Mucosa of rectum (tissue), 2 donors: ENCODE results near the gene EML6.

Experiments
- H3K27ac ChIP-seq, 2 donors: one replicate each; pipeline ENCODE4 v1.7.0; 2013; ENCODE audit warnings: inconsistent platforms in 2 of 2, low read depth in 2 of 2, low read length in 2 of 2
- H3K27me3 ChIP-seq, 2 donors: one replicate each; pipeline ENCODE4 v1.7.0; 2013; ENCODE audit warnings: low read length in 2 of 2; ENCODE audit not compliant: control insufficient read depth in 2 of 2, insufficient read depth in 2 of 2
- H3K36me3 ChIP-seq, 2 donors: one replicate each; pipeline ENCODE4 v1.7.0; 2013; ENCODE audit warnings: low read length in 2 of 2; ENCODE audit not compliant: control insufficient read depth in 2 of 2, insufficient read depth in 2 of 2
- H3K4me1 ChIP-seq, 2 donors: one replicate each; pipeline ENCODE4 v1.7.0; 2013; ENCODE audit warnings: low read length in 2 of 2, mild to moderate bottlenecking in 1 of 2; ENCODE audit not compliant: control insufficient read depth in 2 of 2, insufficient read depth in 2 of 2
- H3K4me3 ChIP-seq, 2 donors: one replicate each; pipeline ENCODE4 v1.7.0; 2013; ENCODE audit warnings: low read length in 2 of 2
- H3K9ac ChIP-seq, 2 donors: one replicate each; pipeline ENCODE4 v1.7.0; 2013; ENCODE audit warnings: low read length in 2 of 2, low read depth in 1 of 2, mild to moderate bottlenecking in 1 of 2
- H3K9me3 ChIP-seq, 2 donors: one replicate each; pipeline ENCODE4 v1.7.0; 2013; ENCODE audit warnings: low read length in 2 of 2; ENCODE audit not compliant: control insufficient read depth in 2 of 2
- donor health status: healthy.
- donor health status: Normal muscosa, but diverticular disease.

The EML6 gene

GRCh38 chr2:54881759-54882158 is 158.3 kb downstream of the EML6 start:
- no peak overlapping the region for H3K27ac ChIP-seq
- H3K4me3 ChIP-seq = no peak overlapping the region
- peaks cover 0 to 6% of the 10 kb centered on the region in 2 donors for H3K4me1 ChIP-seq
- H3K9ac ChIP-seq = no peak overlapping the region
- no peaks in the 10 kb centered on the region for H3K9me3 ChIP-seq
- H3K36me3 ChIP-seq = no peaks in the 10 kb centered on the region
- no peaks in the 10 kb centered on the region for H3K27me3 ChIP-seq

- no peaks in the 10 kb centered on the region for H3K27me3 ChIP-seq
- no peak overlapping the region for H3K4me3 ChIP-seq
- H3K36me3 ChIP-seq = no peaks in the 10 kb centered on the region
- H3K9me3 ChIP-seq = no peaks in the 10 kb centered on the region
- H3K27ac ChIP-seq = no peak overlapping the region
- H3K9ac ChIP-seq = no peak overlapping the region
- H3K4me1 ChIP-seq = no peaks in the 10 kb centered on the region
Observed at GRCh38 chr2:54885891-54886290, 162.4 kb downstream of the EML6 start.

- no peaks in the 10 kb centered on the region for H3K4me1 ChIP-seq
- no peaks in the 10 kb centered on the region for H3K9me3 ChIP-seq
- no peaks in the 10 kb centered on the region for H3K27me3 ChIP-seq
- no peaks in the 10 kb centered on the region for H3K36me3 ChIP-seq
- H3K4me3 ChIP-seq = no peak overlapping the region
- no peak overlapping the region for H3K9ac ChIP-seq
- no peak overlapping the region for H3K27ac ChIP-seq
Observed at GRCh38 chr2:54887850-54888545, 164.5 kb downstream of the EML6 start.

- H3K4me1 ChIP-seq = no peaks in the 10 kb centered on the region
- no peak overlapping the region for H3K4me3 ChIP-seq
- no peaks in the 10 kb centered on the region for H3K36me3 ChIP-seq
- H3K27ac ChIP-seq = no peak overlapping the region
- H3K9me3 ChIP-seq = no peaks in the 10 kb centered on the region
- H3K9ac ChIP-seq = no peak overlapping the region
- H3K27me3 ChIP-seq = no peaks in the 10 kb centered on the region
Observed at GRCh38 chr2:54889053-54889452, 165.6 kb downstream of the EML6 start.

GRCh38 chr2:54891909-54892308 is 168.4 kb downstream of the EML6 start:
- no peaks in the 10 kb centered on the region for H3K27me3 ChIP-seq

GRCh38 chr2:54894467-54894866 is 171.0 kb downstream of the EML6 start:
- no peaks in the 10 kb centered on the region for H3K27me3 ChIP-seq
- no peak overlapping the region for H3K9ac ChIP-seq
- H3K27ac ChIP-seq = no peak overlapping the region
- H3K9me3 ChIP-seq = no peaks in the 10 kb centered on the region
- H3K4me1 ChIP-seq = peaks cover 0 to 8% of the 10 kb centered on the region in 2 donors
- H3K36me3 ChIP-seq = no peaks in the 10 kb centered on the region
- H3K4me3 ChIP-seq = no peak overlapping the region

More at GRCh38 chr2:54891909-54892308, 168.4 kb downstream of the EML6 start:
- no peak overlapping the region for H3K9ac ChIP-seq
- H3K9me3 ChIP-seq = no peaks in the 10 kb centered on the region
- peaks cover 0 to 5% of the 10 kb centered on the region in 2 donors for H3K4me1 ChIP-seq
- H3K27ac ChIP-seq = no peak overlapping the region
- no peaks in the 10 kb centered on the region for H3K36me3 ChIP-seq
- H3K4me3 ChIP-seq = no peak overlapping the region

GRCh38 chr2:54895730-54896129 is 172.3 kb downstream of the EML6 start:
- Histone ChIP-seq H3K27ac (no peak overlapping the region), H3K4me3 (no peak overlapping the region), H3K27me3 (no peaks in the 10 kb centered on the region), H3K36me3 (no peaks in the 10 kb centered on the region), H3K4me1 (peaks cover 0 to 9% of the 10 kb centered on the region in 2 donors), H3K9me3 (no peaks in the 10 kb centered on the region), H3K9ac (no peak overlapping the region)

- Histone ChIP-seq H3K27me3 (no peaks in the 10 kb centered on the region), H3K27ac (no peak overlapping the region), H3K9ac (no peak overlapping the region), H3K4me1 (peaks cover 0 to 9% of the 10 kb centered on the region in 2 donors), H3K36me3 (no peaks in the 10 kb centered on the region), H3K9me3 (no peaks in the 10 kb centered on the region), H3K4me3 (no peak overlapping the region)
Observed at GRCh38 chr2:54897420-54898310, 174.2 kb downstream of the EML6 start.

GRCh38 chr2:54898456-54899226 is 175.2 kb downstream of the EML6 start:
- no peak overlapping the region for H3K9ac ChIP-seq
- no peak overlapping the region for H3K4me3 ChIP-seq
- H3K9me3 ChIP-seq = no peaks in the 10 kb centered on the region
- no peak overlapping the region for H3K27ac ChIP-seq
- H3K4me1 ChIP-seq = peaks cover 2 to 15% of the 10 kb centered on the region in 2 donors
- H3K27me3 ChIP-seq = no peaks in the 10 kb centered on the region
- no peaks in the 10 kb centered on the region for H3K36me3 ChIP-seq
